Astrocyte (in vitro differentiated cells and primary cell): Measurements from ENCODE around the gene RBM47.
"Not testable (repeated sequence)": the region's sequence is repeated elsewhere in the genome, so short reads cannot be mapped to it uniquely, and the experiment has no call there.

Source experiments
- EZH2 ChIP-seq: IDR thresholded peaks from 2 replicates; pipeline ENCODE4 v1.6.1; 2012; ENCODE audit warnings: mild to moderate bottlenecking, low read length, inconsistent platforms; ENCODE audit not compliant: insufficient read depth
- TF ChIP-seq, protein P1 (sequence below): IDR thresholded peaks from 2 replicates; pipeline ENCODE4 v1.5.1; 2011; ENCODE audit warnings: low read depth, mild to moderate bottlenecking, inconsistent platforms, low read length, moderate library complexity; ENCODE audit not compliant: insufficient read depth

DNA sequence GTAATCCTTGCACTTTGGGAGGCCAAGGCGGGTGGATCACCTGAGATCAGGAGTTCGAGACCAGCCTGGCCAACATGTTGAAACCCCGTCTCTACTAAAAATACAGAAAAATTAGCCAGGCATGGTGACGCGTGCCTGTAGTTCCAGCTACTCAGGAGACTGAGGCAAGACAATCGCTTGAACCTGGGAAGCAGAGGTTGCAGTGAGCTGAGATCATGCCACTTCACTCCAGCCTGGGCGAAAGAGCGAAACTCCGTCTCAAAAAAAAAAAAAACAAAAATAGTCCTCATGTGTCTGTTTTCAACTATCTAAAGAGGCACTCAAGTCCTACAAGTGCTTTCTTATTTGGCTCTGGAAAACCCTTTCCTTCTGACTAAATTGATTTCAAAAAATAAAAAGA is 237.4 kb downstream of the RBM47 start:
- TF ChIP-seq, protein P1, sequence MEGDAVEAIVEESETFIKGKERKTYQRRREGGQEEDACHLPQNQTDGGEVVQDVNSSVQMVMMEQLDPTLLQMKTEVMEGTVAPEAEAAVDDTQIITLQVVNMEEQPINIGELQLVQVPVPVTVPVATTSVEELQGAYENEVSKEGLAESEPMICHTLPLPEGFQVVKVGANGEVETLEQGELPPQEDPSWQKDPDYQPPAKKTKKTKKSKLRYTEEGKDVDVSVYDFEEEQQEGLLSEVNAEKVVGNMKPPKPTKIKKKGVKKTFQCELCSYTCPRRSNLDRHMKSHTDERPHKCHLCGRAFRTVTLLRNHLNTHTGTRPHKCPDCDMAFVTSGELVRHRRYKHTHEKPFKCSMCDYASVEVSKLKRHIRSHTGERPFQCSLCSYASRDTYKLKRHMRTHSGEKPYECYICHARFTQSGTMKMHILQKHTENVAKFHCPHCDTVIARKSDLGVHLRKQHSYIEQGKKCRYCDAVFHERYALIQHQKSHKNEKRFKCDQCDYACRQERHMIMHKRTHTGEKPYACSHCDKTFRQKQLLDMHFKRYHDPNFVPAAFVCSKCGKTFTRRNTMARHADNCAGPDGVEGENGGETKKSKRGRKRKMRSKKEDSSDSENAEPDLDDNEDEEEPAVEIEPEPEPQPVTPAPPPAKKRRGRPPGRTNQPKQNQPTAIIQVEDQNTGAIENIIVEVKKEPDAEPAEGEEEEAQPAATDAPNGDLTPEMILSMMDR = not testable (repeated sequence)
- not testable (repeated sequence) for TF ChIP-seq EZH2
